ENCODE data around the gene MED22.
A peak's percentile ranks its signal among the peaks of the same experiment; 100 is the strongest.

MED22 gene

GRCh38 chr9:133375724-133376654 lies 28.1 kb upstream of the MED22 start, which contains the start of the genes STKLD1 and SURF4:
Gene STKLD1 (plus strand): TSS chr9:133376366. CDS start chr9:133376474, 108 bp downstream.
Gene SURF4 (minus strand): TSS chr9:133376060. CDS start chr9:133375969, 91 bp downstream.
- peak; percentile 90 to 91 for DNase-seq

- no peak for DNase-seq
Observed at GRCh38 chr9:133375116-133375723, 27.3 kb upstream of the MED22 start.

GRCh38 chr9:133374612-133375115 lies 26.7 kb upstream of the MED22 start:
- DNase-seq = no peak

- no peak for DNase-seq
Observed at GRCh38 chr9:133372144-133372543, 24.2 kb upstream of the MED22 start.

- DNase-seq = peak; percentile 64 to 66
Observed at GRCh38 chr9:133371261-133371711, 23.4 kb upstream of the MED22 start.

- peak in 1 of 2 experiments; percentile 26 for DNase-seq
Observed at GRCh38 chr9:133370685-133371084, 22.8 kb upstream of the MED22 start.

- DNase-seq = no peak
Observed at GRCh38 chr9:133369933-133370332, 22.0 kb upstream of the MED22 start.

GRCh38 chr9:133369422-133369821 lies 21.5 kb upstream of the MED22 start:
- no peak for DNase-seq

GRCh38 chr9:133368249-133368881 lies 20.4 kb upstream of the MED22 start:
- no peak for DNase-seq

GRCh38 chr9:133367778-133368177 lies 19.8 kb upstream of the MED22 start:
- DNase-seq = no peak

- no peak for DNase-seq
Observed at GRCh38 chr9:133367221-133367620, 19.3 kb upstream of the MED22 start.

- DNase-seq = no peak
Observed at GRCh38 chr9:133366435-133366834, 18.5 kb upstream of the MED22 start.

- no peak for DNase-seq
Observed at GRCh38 chr9:133362359-133363044, 14.6 kb upstream of the MED22 start.

- DNase-seq = no peak
Observed at GRCh38 chr9:133361507-133362092, 13.7 kb upstream of the MED22 start.

GRCh38 chr9:133360400-133361393 lies 12.8 kb upstream of the MED22 start:
- no peak for DNase-seq

GRCh38 chr9:133359399-133360175 lies 11.7 kb upstream of the MED22 start:
- peak in 1 of 2 experiments; percentile 15 for DNase-seq

- no peak for DNase-seq
Observed at GRCh38 chr9:133357656-133358055, 9.7 kb upstream of the MED22 start.

- DNase-seq = peak; percentile 87 to 88
Observed at GRCh38 chr9:133356391-133357091, 8.6 kb upstream of the MED22 start, which contains the start of the genes SURF1 and SURF2. Gene SURF1 (minus strand): TSS chr9:133356487. CDS start chr9:133356453, 34 bp downstream. Gene SURF2 (plus strand): TSS chr9:133356550. CDS start chr9:133356593, 43 bp downstream.

- DNase-seq = no peak
Observed at GRCh38 chr9:133355881-133356357, 8.0 kb upstream of the MED22 start.
